ENCODE results near the gene KANK2.

DNA sequence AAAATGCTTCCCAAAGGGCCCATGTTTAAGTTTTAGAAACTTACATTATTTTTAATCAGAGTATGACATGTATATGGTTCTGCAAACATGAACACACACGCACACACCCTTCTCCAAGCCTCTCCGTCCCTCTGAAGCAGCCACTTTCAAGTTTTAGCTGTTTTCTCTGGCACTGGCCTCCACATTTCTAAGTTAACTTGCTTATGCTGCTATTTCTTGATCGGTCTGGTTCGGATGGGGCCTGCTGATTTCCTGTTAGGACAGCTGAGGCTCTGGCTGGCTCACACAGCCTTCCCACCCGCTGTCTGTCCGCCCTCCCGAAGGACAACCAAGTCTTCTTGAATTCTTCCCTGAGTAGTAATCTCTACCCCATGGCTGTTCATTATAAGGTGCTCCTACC, 46.2 kb downstream of the KANK2 start:
- TF ChIP-seq, protein P1, sequence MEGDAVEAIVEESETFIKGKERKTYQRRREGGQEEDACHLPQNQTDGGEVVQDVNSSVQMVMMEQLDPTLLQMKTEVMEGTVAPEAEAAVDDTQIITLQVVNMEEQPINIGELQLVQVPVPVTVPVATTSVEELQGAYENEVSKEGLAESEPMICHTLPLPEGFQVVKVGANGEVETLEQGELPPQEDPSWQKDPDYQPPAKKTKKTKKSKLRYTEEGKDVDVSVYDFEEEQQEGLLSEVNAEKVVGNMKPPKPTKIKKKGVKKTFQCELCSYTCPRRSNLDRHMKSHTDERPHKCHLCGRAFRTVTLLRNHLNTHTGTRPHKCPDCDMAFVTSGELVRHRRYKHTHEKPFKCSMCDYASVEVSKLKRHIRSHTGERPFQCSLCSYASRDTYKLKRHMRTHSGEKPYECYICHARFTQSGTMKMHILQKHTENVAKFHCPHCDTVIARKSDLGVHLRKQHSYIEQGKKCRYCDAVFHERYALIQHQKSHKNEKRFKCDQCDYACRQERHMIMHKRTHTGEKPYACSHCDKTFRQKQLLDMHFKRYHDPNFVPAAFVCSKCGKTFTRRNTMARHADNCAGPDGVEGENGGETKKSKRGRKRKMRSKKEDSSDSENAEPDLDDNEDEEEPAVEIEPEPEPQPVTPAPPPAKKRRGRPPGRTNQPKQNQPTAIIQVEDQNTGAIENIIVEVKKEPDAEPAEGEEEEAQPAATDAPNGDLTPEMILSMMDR (IDR thresholded peaks at IDR 0.05), result no peak
- TF ChIP-seq POLR2A (IDR thresholded peaks at IDR 0.05), result no peak

Data from uterus (tissue), 2 donors.